Activated CD4-positive, alpha-beta T cell treated with anti-CD3 and anti-CD28 coated beads, Interleukin-2, Interleukin-6, amounts not matched to agents 100 ng/mL and 50 ng/mL, durations not matched to agents 16 hours and 8 hours (primary cell): ENCODE data around the gene MAP7D1.
A peak's percentile ranks its signal among the peaks of the same experiment; 100 is the strongest.
"Not testable (repeated sequence)": the region's sequence is repeated elsewhere in the genome, so short reads cannot be mapped to it uniquely, and the experiment has no call there.

Experiments used
- DNase-seq: peaks from one replicate; pipeline ENCODE4 v3.0.0-alpha.2; 2020

MAP7D1 gene

DNA sequence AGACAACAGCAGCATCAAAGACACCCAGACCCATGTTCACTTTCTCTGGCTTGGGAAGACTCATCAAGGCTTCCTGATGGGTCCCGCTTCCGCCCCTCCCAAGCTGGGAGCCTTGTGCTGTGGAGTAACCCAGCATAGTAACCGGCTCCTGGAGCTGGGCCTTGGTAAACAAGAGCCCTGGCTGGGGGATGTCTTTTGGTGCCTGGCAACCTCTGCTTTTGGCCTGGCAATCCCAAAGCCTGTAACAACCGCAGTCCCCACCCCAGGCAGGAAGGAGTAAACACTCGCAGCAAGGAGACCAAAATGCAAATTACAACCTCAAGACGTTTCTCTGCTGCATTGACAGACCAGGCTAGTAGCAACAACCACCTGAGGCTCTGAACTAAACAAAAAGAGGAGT, 51.4 kb downstream of the MAP7D1 start:
- no peak for DNase-seq

DNA sequence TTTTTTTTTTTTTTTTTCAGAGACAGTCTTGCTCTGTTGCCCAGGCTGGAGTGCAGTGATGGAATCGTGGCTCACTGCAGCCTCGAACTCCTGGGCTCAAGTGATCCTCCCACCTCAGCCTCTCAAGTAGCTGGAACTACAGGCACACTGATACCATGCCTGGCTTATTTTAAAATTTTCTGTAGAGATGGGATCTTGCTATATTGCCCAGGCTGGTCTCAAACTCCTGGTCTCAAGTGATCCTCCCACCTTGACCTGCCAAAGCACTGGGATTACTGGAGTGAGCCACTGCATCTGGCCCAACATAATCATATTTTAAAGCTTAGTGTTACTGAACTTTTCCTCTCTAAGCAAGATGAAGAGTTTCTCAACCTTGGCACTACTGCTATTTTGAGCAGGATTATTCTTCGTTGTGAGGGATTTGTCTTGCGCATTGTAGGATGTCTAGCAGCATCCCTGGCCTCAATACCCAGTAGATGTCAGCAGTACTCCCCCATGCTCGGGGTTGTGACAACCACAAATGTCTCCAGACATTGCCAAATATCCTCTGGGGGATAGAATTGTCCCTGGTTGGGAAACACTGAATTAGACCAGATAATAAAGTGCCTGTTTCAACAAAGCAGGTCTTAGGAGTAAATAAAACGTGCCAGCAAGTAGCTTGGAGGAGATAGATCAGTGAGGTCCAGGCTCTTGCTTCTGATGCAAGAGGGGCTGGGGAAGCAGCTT, 53.2 kb downstream of the MAP7D1 start:
- DNase-seq = no peak

DNA sequence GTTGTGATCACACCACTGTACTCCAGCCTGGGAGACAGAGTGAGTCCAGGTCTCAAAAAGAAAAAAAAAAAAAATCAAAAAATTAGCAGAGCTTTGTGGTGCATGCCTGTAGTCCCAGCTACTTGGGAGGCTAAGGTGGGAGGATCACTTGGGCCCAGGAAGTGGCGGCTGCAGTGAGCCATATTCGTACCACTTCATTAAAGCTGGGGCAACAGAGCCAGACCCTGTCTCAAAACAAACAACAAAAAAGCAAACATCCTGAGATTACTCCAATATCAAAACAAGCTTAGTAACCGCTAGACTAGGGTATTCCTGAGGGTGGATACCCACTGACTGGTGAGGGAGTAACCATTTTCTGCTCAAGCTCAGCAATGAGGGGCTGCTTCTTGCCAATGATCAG, 55.3 kb downstream of the MAP7D1 start:
- DNase-seq = no peak

DNA sequence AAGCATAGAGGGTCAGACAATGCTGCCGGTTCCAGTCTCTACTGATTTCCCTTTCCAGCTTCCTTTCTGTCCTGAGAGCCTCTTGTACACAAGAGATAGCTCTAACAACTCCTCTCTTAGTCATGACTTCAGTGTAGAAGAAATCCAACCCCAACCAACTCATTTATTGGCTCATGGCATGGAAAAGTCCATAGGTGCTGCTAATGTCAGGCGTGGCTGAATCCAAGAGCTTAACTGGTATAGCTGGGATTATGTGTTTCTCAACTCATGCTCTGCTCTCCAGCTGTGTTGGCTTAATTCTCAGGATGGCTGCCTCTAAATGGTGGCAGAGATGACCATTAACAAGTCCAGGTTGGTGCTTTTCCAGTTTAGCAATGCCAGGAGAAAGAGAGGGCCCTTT, 55.9 kb downstream of the MAP7D1 start:
- DNase-seq = no peak

DNA sequence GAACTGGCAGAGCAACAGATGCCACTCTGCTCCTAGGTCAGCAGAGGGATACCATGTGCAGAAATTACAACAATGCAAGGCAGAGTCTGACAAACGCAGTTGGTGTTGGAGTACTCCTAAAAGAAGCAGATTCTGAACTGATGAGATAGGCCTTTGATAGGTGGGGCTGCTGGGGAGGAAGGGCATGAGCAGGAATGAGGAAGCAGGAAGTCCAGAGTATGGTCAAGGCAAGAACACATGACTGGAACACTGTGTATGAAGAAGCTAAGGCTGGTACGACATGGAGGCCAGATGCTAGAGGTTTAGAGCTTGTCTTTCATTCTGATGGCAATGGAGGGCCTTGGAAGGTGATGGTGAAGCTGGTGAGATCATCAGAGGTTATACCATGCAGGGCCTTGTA, 56.8 kb downstream of the MAP7D1 start:
- no peak for DNase-seq

DNA sequence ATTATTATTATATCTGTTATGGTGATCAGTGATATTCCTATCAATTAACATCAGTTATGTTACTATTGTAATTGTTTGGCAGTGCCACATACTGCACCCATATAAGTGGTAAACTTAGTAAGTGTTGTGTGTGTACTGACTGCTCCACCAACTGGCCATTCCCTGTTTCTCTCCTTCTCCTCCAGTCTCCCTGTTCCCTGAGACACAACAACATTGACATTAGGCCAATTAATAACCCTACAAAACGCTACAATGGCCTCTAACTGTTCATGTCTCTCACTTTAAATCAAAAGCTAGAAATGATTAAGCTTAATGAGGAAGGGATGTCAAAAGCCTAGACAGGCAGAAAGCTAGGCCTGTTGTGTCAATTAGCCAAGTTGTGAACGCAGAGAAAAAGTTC, 61.7 kb downstream of the MAP7D1 start:
- DNase-seq = no peak

DNA sequence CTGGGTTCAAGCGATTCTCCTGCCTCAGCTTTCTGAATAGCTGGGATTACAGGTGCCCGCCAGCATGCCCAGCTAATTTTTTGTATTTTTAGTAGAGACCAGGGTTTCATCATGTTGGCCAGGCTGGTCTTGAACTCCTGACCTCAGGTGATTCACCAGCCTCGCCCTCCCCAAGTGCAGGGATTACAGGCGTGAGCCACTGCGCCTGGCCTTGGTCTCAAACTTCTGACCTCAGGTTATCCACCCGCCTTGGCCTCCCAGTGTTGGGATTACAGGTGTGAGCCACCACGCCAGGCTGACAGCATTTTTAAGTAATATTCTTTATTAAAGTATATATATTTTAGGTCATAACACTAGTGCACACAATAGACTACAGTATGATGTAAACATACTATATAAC, 65.9 kb downstream of the MAP7D1 start:
- not testable (repeated sequence) for DNase-seq

DNA sequence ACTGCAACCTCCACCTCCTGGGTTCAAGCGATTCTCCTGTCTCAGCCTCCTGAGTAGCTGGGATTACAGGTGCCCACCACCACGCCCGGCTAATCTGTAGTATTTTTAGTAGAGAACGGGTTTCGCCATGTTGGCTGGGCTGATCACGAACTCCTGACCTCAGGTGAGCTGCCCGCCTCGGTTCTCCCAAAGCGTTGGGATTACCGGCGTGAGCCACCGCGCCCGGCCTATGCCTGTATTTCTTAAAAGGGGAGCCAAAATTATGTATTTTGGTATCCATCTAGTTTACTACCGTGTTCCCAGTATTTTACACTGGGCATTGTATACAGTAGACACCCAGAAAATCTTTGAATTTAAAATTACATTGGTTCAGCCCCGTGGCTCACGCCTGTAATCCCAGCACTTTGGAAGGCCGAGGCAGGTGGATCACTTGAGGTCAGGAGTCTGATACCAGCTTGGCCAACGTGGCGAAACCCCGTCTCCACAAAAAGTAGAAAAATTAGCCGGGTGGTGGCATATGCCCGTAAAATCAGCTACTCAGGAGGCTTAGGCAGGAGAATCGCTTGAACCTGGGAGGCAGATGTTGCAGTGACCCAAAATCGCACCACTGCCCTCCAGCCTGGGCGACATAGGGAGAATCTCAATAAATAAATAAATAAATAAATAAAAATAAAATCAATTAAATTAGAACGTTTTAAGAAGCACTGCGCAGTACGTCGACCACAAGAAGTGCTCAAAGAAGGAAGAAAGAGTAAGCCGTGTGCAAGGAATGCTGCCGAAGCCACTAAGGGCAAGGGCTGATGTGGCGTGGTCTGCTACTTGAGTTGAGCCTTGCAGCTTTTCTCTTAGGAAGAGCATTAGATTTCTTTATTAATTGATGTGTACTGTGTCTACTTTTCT, 66.8 kb downstream of the MAP7D1 start:
- DNase-seq = no peak

DNA sequence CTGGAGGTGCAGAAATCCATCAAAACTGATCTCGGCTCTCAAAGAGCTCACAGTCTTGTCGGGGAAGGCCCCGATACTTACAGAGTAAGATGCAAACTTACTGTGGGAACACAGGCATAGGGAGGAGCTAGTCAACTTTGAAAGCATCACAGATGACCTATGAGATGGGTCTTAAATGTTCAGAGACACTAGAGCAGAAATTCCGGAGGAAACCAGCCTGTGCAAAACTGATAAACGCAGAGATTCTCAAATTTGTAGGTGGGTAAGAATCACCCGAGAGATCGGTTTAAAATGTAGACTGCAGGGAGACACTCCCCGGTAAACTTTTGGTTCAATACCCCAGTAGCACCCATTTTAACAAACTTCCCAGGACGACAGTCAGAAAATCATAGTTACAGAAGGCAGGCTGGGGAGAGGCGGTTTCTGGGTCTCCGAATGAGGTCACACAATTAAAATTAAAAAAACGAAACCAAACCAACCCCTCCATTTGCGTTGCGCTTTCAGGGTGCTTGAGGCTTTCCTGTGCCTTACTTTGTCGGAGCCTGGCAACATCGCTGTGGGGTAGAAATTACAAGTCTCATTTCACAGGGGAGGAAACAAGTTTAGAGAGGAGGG, 67.5 kb downstream of the MAP7D1 start:
- DNase-seq = peak; percentile 70

DNA sequence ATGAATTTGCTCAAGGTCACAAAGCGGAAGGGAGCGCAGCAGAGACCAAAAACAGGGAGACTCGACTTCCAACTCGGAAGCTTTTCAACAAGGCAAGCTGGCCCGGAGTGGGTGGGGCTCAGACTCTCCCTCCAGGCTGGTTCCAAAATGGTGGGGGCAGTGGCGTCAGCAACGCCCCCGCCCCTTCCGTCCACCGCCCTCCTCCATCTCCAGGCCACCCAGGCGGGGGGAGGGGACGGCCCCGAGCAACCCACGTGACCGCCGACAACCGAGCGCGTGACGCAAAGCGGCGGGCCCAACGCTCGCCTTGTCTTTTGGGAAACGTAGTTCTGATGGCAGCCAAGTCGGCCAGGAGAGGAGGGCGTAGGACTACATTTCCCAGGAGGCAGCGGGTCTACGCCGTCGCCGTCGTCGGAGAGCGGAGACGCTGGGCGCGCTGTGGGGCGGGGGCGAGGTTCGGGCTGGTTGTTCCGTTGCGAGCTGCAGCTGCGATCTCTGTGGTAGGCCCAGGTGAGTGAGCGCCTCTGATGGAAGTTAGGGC, 68.1 kb downstream of the MAP7D1 start, which contains the start of gene THRAP3:
TSS of gene THRAP3 (plus strand) at position 448 of the 541 bp plus-strand sequence. CDS start 58,121 bp downstream, outside the sequence.
- peak; percentile 100 for DNase-seq

DNA sequence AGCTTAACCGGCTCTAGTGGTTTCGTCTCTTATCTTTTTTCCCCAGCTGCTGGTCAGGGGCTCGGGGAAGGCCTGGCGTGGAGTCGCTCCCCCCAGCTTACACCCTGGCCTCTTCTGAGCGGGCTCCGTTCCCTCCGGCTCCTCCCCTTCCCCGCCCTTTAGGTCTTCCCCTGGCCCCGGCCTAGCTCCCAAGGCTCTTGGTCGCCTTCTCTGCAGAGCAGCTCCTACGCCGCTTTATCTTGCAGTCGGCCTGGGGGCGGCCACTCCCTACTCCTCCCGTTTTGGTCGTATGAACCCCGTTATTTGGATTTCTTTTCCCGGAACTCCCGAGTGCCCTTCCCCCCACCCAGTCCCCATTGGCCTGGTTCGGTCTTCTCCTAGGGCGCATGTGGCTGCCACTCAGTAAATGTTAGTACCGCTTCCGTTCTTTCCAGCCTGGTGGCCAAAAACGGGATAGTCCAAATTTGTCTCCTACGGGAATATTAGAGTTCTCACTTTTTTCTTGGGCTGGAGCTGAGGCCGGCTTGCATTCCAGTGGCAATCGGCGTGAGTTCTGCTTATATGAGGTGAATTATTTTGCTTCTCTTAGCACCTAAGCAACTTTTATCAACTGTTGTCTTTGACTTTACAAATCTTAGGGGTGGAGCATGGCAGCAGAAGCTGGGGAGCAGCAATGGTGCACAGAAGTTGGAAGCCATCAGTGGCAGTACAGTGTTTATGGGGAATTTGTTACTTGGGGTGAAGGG, 68.8 kb downstream of the MAP7D1 start:
- DNase-seq = peak; percentile 82

DNA sequence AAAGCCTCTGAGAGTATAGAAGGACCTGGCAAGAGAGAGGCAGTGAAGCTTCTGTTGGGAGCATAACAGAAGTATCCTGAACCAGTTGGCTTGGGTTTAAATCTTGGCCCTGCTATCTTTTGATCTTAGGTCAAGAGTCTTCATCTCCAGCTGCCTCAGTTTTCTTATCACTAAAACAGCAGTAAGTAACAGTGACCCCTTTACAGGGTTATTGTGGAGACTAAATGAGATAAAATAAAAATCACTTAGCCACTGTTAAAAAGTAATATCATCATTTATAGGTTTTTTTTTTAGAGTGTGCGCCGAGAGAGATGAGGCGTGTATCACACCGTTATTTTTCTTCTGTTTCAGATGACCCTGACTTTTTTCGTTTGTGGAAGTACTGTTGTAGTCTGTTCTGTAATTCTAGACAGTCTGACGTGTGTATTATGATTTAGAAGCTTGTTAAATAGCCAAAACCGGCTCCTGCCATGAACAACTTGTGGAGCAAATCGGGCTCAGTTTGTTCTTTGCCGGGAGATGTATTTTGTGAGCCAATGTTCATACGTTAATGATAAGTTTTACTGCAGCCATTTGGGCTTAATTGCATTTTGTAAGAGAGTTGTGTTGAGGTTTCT, 69.4 kb downstream of the MAP7D1 start:
- DNase-seq = no peak

DNA sequence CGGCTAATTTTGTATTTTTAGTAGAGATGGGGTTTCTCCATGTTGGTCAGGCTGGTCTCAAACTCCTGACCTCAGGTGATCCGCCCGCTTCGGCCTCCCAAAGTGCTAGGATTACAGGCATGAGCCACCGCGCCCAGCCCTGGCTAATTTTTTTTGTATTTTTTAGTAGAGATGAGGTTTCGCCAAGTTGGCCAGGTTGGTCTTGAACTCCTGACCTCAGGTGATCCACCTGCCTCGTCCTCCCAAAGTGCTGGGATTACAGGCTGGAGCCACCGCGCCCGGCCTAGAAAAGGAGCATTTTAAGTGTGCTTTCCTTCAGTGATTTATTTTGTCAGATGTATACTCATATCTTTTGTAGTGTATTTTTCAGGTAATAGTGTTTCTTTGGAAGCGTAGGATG, 74.3 kb downstream of the MAP7D1 start:
- not testable (repeated sequence) for DNase-seq
